GM21825 (cell line): ENCODE measurements around the gene WNT9B.

Source experiments
- ATAC-seq: cut with Tn5 transposase; IDR thresholded peaks from one replicate; pipeline ENCODE4 v1.9.1; 2021; ENCODE audit warnings: mild to moderate bottlenecking, moderate library complexity; ENCODE audit not compliant: unreplicated experiment

Gene WNT9B, protein sequence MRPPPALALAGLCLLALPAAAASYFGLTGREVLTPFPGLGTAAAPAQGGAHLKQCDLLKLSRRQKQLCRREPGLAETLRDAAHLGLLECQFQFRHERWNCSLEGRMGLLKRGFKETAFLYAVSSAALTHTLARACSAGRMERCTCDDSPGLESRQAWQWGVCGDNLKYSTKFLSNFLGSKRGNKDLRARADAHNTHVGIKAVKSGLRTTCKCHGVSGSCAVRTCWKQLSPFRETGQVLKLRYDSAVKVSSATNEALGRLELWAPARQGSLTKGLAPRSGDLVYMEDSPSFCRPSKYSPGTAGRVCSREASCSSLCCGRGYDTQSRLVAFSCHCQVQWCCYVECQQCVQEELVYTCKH

GRCh38 chr17:46851029-46851741 is at the start of gene WNT9B:
Gene WNT9B, plus strand, starts transcription at chr17:46851583. Its CDS starts 56 bp downstream, at chr17:46851639.
- ATAC-seq = no peak

DNA sequence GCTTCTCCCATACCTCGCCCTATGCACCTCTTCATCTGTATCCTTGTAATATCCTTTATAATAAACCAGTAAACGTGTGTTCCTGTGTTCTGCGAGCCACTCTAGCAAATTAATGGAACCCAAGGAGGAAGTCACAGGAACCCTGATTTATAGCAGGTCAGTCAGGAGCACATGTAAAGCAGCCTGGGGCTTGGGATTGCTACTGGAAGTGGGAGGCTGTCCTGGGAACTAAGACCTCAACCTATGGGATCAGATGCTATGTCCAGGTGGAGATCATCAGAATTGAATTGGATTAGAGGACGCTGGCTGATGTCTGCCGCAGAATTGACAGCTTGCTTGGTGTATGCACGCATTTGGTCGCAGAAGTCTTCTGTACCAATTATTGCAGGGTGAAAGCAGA is 48.6 kb upstream of the WNT9B start:
- ATAC-seq = no peak

DNA sequence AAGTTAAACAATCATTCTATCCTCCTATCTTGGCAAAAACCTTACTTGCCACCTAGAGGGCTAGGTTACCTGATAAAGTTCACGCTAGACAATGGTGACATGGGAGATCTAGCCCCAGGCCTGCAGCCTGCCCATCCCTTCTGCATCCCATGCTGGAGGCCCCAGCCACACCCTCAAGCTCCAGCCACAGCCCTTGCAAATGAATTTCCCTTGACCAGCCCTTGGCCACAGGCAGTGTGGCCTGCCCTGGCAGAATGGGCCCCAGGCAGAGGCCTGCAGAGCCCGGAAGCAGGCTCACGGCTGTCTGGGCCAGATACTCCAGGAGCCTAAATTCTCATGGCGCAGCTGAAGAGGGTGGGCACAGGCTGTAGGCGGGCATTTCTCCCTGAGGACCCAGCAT is 47.8 kb upstream of the WNT9B start:
- no peak for ATAC-seq

DNA sequence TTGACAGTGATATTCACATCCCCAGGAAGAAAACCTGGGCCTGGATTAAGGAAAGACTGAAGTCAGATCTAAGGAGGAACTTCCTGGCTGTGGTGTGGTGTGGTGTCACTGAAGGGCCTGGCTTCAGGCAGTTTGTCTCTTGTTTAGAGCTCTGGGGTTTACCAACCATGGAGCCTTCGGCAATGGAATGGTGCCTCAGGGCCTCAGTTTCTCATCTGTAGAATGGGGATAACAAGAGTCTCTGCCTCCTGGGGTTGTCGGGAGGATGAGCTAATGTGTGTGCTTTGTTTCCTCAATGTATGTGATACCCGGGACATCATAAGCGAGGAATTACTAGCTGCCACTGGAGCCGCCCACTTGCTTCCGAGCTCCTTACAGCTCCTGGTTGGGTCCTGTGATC is 45.6 kb upstream of the WNT9B start:
- ATAC-seq = no peak

GRCh38 chr17:46809110-46809571 is 42.2 kb upstream of the WNT9B start:
- ATAC-seq = no peak

GRCh38 chr17:46810837-46811236 is 40.5 kb upstream of the WNT9B start:
- no peak for ATAC-seq

DNA sequence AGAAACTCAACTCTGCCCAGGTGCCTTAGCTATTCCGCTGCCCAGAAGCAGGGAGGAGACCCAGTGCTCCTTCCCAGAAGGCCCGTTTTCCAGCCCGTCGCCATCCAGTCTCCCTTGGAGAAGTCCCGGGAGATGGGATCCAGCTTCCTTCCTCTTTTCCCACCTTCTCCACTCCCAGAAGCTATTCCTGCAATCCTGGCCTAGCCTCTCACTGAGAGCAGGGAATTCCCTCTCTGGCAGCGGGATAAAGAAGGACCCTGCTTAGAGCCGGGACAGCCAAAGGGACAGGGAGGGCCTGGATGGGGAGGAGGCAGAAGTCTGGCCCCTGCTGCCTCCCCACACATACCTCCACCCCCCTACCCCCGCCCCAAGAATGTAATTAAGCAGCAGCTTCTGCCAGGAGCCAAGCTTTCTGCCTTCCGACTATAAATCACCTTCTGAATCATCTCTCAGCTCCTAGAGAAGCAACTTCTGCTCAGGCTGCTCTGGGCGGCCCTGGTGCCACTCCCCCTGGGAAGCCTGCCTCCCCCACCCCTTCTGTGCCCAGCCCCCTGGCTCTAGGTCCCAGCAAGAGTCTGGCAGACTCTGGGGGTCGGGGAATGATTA is 39.3 kb upstream of the WNT9B start:
- ATAC-seq = no peak

DNA sequence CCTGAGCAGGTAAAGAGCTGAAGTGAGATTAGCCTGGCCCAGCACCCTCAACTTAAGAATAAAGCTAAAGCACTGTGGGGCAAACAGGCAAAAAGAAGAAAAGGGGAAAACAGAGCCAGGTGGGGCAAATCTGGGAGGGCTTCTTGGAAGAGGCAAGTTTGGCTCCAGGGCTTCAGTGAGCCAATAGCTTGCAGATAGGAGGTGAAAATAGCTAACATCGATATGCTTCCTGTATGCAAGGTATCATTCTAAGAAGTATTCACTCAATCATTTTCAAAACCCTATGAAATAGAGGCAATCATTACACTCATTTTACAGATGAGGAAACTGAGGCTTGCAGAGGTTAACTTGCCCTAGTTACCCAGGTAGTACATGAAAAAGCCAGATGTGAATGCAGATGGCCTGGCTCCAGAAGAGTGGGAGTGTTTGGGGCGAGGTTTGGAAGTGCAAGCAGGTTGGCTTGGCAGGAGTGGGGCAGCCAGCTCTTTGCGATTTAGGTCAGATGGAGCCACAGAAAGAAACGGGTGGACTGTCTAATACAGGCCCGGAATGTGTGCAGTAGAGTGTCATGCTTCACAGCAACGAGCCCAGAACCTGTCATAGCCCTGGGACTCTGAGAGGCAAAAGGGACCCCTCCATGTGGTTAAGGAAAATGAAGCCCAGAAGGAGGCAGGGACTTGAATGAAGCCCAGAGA is 38.6 kb upstream of the WNT9B start:
- no peak for ATAC-seq

DNA sequence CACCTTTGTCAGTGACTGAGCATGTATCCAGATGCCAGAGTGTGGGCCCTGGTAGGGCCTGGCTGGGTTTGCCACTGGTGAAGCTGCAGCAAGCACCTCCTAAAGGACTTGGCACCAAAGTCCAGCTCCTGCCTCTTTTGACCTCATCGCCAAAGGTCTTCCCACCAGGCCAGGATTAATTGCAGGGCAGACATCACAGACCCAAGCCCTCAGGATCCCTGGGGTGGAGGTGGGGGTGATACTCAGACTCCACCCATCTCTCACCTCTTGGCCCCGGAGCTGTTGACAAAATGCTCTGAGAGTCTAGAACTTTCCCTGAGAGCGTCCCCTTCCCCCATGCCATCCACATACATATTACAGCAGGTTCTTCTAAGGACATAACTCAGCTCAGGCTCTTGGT is 37.5 kb upstream of the WNT9B start:
- no peak for ATAC-seq

DNA sequence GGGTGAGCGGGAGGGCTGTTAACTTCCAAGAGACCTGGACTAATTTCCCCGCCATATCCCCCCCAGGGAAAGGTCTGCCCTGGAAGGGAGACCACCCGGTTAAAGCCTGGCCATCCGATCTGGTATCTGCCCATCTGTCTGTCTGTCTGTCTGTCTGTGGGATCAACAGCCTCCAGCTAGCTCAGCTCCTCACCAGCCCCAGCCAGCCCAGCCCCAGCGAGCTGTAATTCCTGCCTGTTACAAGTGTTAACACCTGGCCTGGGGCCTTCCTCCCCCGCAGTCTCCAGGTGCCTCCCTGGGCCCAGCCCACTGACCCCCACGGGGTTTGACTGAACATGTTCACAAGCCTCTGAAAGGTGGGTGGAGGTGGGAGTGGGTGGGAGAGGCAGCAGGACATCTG is 36.9 kb upstream of the WNT9B start:
- no peak for ATAC-seq

DNA sequence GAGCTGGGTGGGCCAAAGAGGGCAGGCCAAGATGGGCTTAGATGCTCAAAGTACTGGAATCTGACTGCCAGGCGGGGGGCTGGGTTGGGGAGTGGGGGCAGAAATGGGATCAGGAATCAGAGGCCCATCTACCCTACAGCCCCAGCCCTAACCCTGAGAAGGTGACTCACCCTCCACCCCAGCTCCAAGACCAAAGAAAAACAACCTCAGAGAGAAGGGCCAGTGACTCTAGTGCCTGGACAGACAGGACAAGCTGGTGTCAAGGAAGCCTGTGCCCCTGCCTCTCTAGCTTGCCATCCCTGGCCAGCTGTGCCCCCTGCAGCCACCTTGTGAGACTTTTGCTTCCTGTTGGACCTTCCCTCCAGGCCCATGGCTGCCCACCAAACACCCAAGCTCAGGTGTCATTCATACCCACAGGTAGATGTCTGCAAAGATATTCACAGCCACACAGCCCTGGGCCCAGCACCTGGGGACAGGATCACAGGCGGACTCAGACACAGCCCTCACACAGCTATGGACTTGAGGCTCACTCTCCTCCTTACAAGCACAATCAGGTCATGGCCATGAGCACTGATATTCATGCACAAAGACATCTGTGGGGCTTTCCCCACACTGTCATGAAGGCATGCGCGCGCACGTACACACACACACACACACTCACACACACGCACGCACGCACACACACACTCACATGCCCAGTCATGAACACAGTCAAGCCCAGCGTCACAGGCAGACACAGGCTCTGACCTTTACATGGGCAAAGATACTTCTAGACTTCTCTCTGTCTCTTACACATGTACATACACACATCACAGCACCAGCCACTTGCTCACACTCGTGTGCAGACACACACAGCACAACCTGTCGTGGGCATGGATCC is 35.7 kb upstream of the WNT9B start:
- ATAC-seq = no peak

GRCh38 chr17:46817151-46817900 is 34.1 kb upstream of the WNT9B start:
- no peak for ATAC-seq

DNA sequence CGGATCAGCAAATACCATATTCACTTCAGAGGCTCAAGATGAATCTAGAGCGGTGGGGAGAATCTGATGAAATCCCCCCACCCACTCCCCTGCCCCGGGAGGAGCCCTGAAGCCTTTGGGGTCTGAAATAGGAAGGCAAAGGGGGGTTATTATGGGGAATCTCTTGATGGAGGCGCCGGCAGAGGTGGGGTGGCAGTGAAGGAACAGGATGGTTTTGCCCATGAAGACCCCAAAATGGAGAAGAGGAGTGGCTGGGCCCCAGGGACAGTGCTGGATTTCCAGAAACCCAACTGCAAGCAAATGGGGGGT is 33.5 kb upstream of the WNT9B start:
- no peak for ATAC-seq

GRCh38 chr17:46818316-46818928 is 33.0 kb upstream of the WNT9B start, which contains the start of gene WNT3:
Gene WNT3, minus strand, starts transcription at chr17:46818692. Its CDS starts 95 bp downstream, at chr17:46818597.
- ATAC-seq = no peak

DNA sequence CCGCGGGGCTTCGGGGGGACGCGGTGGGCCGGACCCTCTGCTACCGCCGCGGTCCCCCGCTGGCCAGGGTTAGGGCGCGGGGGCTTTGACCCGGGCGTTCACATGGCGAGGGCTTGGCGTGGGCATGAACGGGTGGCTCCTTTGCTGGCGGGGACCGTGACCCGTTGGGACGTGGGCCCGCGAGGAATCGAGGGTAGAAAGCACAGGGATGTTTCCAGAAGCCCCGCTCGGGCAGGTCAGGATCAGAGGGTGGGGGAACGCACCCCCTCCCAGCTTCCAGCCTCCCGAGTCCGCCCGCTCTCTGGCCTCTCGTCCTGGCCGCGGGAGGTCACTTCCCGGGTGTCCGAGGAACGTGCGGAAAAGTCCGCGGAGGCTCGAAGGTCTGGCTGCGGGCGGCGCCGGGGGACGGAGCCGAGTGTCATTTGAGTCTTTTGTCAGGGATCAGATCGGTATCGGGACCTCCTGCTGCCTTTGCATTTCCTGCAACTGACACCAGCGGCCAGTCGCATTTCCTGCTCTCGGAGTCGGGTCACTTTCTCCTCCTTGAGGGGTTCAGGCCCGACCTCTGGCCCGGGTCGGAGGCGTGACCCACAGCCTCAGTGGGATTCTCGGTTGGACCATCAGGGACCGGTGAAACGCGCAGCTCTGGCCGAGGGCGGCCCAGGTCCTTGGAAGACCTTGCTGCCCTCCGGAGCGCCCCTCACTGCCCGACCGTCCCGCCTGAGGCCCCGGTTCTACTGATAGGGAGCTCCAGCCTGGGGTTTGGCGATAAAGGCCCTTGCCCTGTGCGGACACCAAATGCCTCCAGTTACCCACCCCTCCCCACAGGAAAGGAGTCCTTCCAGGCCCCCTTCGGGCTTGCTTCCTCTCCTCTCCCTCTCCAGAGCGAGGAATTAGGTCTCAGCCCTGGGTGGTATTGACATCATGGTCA is 32.2 kb upstream of the WNT9B start:
- no peak for ATAC-seq

DNA sequence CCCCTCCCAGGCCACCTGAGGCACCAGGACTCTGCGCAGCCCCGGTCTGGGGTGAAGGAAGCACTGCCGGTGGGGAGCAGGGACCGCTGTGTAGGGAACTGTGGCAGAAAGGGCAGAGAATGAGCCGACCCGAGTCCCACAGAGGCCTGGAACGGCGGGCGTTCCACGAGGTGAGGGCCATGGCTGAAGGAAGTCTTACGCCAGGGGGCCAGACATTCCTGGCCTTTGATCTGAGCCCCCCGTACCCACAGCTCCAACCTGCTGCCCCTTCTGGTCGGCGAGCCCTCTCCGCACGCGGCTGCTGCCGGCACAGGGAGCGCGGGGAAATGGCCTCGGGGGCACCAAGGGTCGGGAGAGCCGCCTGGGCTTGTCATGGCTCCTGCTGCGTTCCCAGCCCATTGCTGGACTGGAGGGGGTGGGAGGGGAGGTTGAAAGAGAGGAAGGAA is 31.5 kb upstream of the WNT9B start:
- no peak for ATAC-seq

- no peak for ATAC-seq
Observed at GRCh38 chr17:46820592-46821450, 30.6 kb upstream of the WNT9B start.
